D721Med (cell line): ENCODE data around the gene TTC32.

Experiments
- DNase-seq: peaks from one replicate; pipeline ENCODE4 v3.0.0; 2011; ENCODE audit warnings: low spot score; ENCODE audit not compliant: insufficient read length
- FAIRE-seq: peaks from 2 replicates; lab custom pipeline; 2011; peaks lifted over from hg19 to GRCh38; lab: Jason Lieb, UNC
- CTCF ChIP-seq: IDR thresholded peaks from 2 replicates; pipeline ENCODE4 v1.5.1; 2012; ENCODE audit warnings: mild to moderate bottlenecking, control low read depth; ENCODE audit not compliant: insufficient read depth; ENCODE audit errors: missing control alignments

TTC32 gene

GRCh38 chr2:19873014-19873413 is 28.8 kb downstream of the TTC32 start:
- FAIRE-seq (no peak), DNase-seq (no peak)
- no peak for TF ChIP-seq CTCF

GRCh38 chr2:19872302-19872701 is 29.5 kb downstream of the TTC32 start:
- no peak for DNase-seq
- no peak for TF ChIP-seq CTCF
- FAIRE-seq: no peak

GRCh38 chr2:19871836-19872235 is 29.9 kb downstream of the TTC32 start:
- TF ChIP-seq CTCF: no peak
- FAIRE-seq: no peak

GRCh38 chr2:19870792-19871191 is 31.0 kb downstream of the TTC32 start:
- DNase-seq: no peak
- no peak for FAIRE-seq
- TF ChIP-seq CTCF: no peak

More at GRCh38 chr2:19871836-19872235, 29.9 kb downstream of the TTC32 start:
- no peak for DNase-seq

- TF ChIP-seq CTCF: no peak
- FAIRE-seq: no peak
- DNase-seq: no peak
Observed at GRCh38 chr2:19868701-19869580, 32.8 kb downstream of the TTC32 start.

- DNase-seq (no peak), FAIRE-seq (no peak)
- no peak for TF ChIP-seq CTCF
Observed at GRCh38 chr2:19868224-19868623, 33.6 kb downstream of the TTC32 start.

- DNase-seq (no peak), FAIRE-seq (no peak)
- TF ChIP-seq CTCF: no peak
Observed at GRCh38 chr2:19866771-19867170, 35.0 kb downstream of the TTC32 start.
